Adrenal gland (tissue), 12 donors: ENCODE data around the gene SLC26A4. TPM values are rescaled to one million over a fixed set of nuclear protein-coding genes. Genes with fewer than 3 reads are reported as not detected.

Source experiments
- DNase-seq, 7 donors: peaks; one replicate each; pipeline ENCODE4 v3.0.0-alpha.2; 2019 to 2020
- H3K27ac ChIP-seq, 5 donors: fragments of 200-600 bp; sonication (generic) in 4 of 5; 1 replicate in 3 of 5; 2 replicates in 2 of 5; pipeline versions ENCODE4 v1.5.1 to v1.8.0; 2016 to 2020; ENCODE audit warnings: mild to moderate bottlenecking in 1 of 5
- H3K27me3 ChIP-seq: fragments of 200-600 bp; 2 replicates; pipeline ENCODE4 v1.8.0; 2021
- H3K36me3 ChIP-seq, 2 donors: fragments of 200-600 bp; replicated peaks in 1 of 2; 1 replicate in 1 of 2; 2 replicates in 1 of 2; pipeline versions ENCODE4 v1.5.1 to v1.8.0; 2018 to 2022
- H3K4me1 ChIP-seq, 2 donors: fragments of 200-600 bp; replicated peaks in 1 of 2; 1 replicate in 1 of 2; 2 replicates in 1 of 2; pipeline versions ENCODE4 v1.5.1 to v1.8.0; 2018 to 2021
- H3K4me3 ChIP-seq, 4 donors: fragments of 200-600 bp; sonication (generic) in 3 of 4; one replicate each; pipeline ENCODE4 v1.5.1; 2016 to 2018
- H3K9me3 ChIP-seq, 3 donors: fragments of 200-600 bp; sonication (generic) in 1 of 3; replicated peaks in 1 of 3; 1 replicate in 2 of 3; 2 replicates in 1 of 3; pipeline versions ENCODE4 v1.5.1 to v1.8.0; 2016 to 2021
- CTCF ChIP-seq, 6 experiments: fragments of 450-650 bp in 4 of 6; fragments of 200-600 bp in 2 of 6; sonication (generic) in 1 of 6; IDR thresholded peaks; 1 replicate in 5 of 6; 2 replicates in 1 of 6; pipeline versions ENCODE4 v1.5.1 to v1.8.0; 2016 to 2021; ENCODE audit warnings: antibody characterized with exemption in 6 of 6, mild to moderate bottlenecking in 2 of 6, moderate library complexity in 1 of 6
- POLR2A ChIP-seq, 2 donors: fragments of 450-650 bp; IDR thresholded peaks; one replicate each; pipeline ENCODE4 v1.6.1; 2017; ENCODE audit warnings: antibody characterized with exemption in 2 of 2, mild to moderate bottlenecking in 2 of 2, moderate library complexity in 1 of 2
- WGBS, 4 donors: extraction: QIAGEN DNeasy Blood & Tissue Kit in 2 of 4; methylation state at CpG; one replicate each; pipeline versions ENCODE4 v1.1.5 to v1.1.7; 2013 to 2017; 5-methylcytosine and 5-hydroxymethylcytosine counted together
- intact Hi-C, 2 donors: fragments of 100-400 bp; cut with DNase I; formaldehyde crosslinking; loops; one replicate each; pipeline versions ENCODE4 v1.14.1 to v1.15.0; 2022 to 2023
- polyA plus RNA-seq, 3 donors: library from polyadenylated mRNA; stranded (reverse); fragments of 200-250 nt in 2 of 3; fragments of 350-450 nt in 1 of 3; fragmentation: Illumina TruSeq in 1 of 3; extraction: RNeasy Lipid Tissue Mini Kit (QIAGEN cat#74804) in 1 of 3; gene quantifications; one replicate each; pipeline ENCODE4 v1.2.3, GENCODE V29; 2013 to 2014
- total RNA-seq, 9 donors: library from RNA; depleted of rRNA in 4 of 9; stranded (reverse); fragments of >200 nt in 4 of 9; fragments of 120-200 nt in 1 of 9; fragmentation: NEBNext Ultra II Directional in 1 of 9; extraction: Animal tissue kit (Norgen Biotek cat#: 25700) in 1 of 9; gene quantifications; one replicate each; pipeline versions ENCODE4 v1.1.0 to v1.2.4, GENCODE V29; 2013 to 2023
- donor health status: healthy with polysubstance abuse.
- donor health status: Bipolar disorder and iron deficiency.
- donor health status: DM: yes; HTN: yes; CAD: no.
- donor health status: DM: no; HTN: no; CAD: no.
- donor health status: DM: no; HTN: no; CAD: no.
- donor health status: DM: yes; HTN: yes; CAD: no.

Gene SLC26A4
- total and polyA plus RNA-seq, 12 donors = 0.06 to 0.78 (median 0.17) TPM; not detected in 1

- Histone ChIP-seq H3K4me3 (no peak overlapping the region), H3K4me1 (no peaks in the 10 kb centered on the region), H3K9me3 (no peaks in the 10 kb centered on the region), H3K36me3 (no peaks in the 10 kb centered on the region), H3K27ac (no peak overlapping the region), H3K27me3 (no peaks in the 10 kb centered on the region)
- TF ChIP-seq POLR2A (IDR thresholded peaks at IDR 0.05) (no peak), CTCF (IDR thresholded peaks at IDR 0.05) (no peak)
- intact Hi-C loops = no loop called here
- no peak for DNase-seq
- 66 to 79% (median 70%) methylated on average over 2 of the region's 2 CpGs for WGBS, 4 donors
Measured at GRCh38 chr7:107676249-107676648, 15.6 kb downstream of the SLC26A4 start.

DNA sequence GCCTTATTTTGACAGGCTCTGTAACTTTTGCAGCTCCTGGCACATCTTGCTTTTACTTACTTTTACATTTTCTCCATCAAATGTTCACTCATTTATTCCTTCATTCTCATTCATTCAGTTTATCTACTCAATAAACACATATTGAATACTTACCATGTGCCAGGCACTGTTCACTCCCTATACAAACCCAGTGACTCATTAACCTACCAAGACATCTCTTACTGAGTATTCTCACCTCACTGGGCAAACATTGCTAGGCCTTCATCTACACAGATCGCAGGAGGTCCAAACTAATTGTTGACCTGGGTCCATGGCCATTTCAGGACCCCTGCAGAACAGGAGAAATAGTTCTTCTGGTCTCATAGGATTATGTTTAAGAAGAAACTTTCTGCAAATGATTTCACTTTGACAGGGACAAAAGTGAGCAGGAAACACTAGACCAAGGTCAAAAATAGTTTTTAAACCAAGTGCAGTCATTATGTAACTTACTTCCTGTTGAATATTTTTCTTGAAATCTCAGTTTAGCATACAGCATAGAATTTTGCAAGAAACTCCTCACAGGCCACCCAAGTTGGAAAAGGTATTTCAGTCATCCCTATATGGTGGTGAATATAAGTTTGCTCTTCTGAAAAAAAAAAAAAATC, 17.6 kb downstream of the SLC26A4 start:
- Histone ChIP-seq H3K9me3 (no peaks in the 10 kb centered on the region), H3K4me3 (no peak overlapping the region), H3K36me3 (no peaks in the 10 kb centered on the region), H3K4me1 (no peaks in the 10 kb centered on the region), H3K27me3 (no peaks in the 10 kb centered on the region), H3K27ac (no peak overlapping the region)
- intact Hi-C loops = no loop called here
- DNase-seq = no peak
- WGBS, 4 donors = 90 to 100% (median 93%) methylated on average over 1 of the region's 1 CpG
- TF ChIP-seq POLR2A (IDR thresholded peaks at IDR 0.05) (no peak), CTCF (IDR thresholded peaks at IDR 0.05) (no peak)

- no peaks in the 10 kb centered on the region for H3K9me3 ChIP-seq
- WGBS, 4 donors = 61 to 79% (median 71%) methylated on average over 1 of the region's 1 CpG
- no peak for TF ChIP-seq CTCF (IDR thresholded peaks at IDR 0.05)
- intact Hi-C loops = no loop called here
- H3K27me3 ChIP-seq = no peaks in the 10 kb centered on the region
- no peak overlapping the region for H3K4me3 ChIP-seq
- no peak for DNase-seq
- H3K27ac ChIP-seq = no peak overlapping the region
- H3K4me1 ChIP-seq = no peaks in the 10 kb centered on the region
- no peaks in the 10 kb centered on the region for H3K36me3 ChIP-seq
Measured at GRCh38 chr7:107680478-107680877, 19.9 kb downstream of the SLC26A4 start.

GRCh38 chr7:107682886-107683285, 22.3 kb downstream of the SLC26A4 start:
- intact Hi-C loops = no loop called here
- Histone ChIP-seq H3K4me3 (no peak overlapping the region), H3K27ac (no peak overlapping the region), H3K27me3 (no peaks in the 10 kb centered on the region), H3K9me3 (no peaks in the 10 kb centered on the region), H3K36me3 (no peaks in the 10 kb centered on the region), H3K4me1 (no peaks in the 10 kb centered on the region)
- no peak for DNase-seq
- no peak for TF ChIP-seq POLR2A (IDR thresholded peaks at IDR 0.05)
- TF ChIP-seq CTCF (IDR thresholded peaks at IDR 0.05) = no peak
- whole genome bisulfite sequencing, 4 donors = 90 to 92% (median 90%) methylated on average over 5 of the region's 5 CpGs
